ENCODE data around the gene PPM1D.

DNA sequence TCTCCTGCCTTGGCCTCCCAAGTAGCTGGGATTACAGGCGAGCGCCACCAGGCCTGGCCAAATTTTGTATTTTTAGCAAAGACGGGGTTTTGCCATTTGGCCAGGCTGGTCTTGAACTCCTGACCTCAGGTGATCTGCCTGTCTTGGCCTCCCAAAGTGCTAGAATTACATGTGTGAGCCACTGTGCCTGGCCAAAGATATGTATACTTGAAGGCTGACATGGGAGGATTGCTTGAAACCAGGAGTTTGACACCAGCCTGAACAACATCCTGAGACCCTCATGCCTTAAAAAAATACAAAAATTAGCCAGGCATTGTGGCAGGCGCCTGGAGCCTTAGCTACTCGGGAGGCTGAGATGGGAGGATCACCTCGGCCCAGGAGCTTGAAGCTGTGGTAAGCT lies 80.8 kb downstream of the PPM1D start:
- TF ChIP-seq POLR2A (IDR thresholded peaks at IDR 0.05) = no peak
- TF ChIP-seq, protein P1, sequence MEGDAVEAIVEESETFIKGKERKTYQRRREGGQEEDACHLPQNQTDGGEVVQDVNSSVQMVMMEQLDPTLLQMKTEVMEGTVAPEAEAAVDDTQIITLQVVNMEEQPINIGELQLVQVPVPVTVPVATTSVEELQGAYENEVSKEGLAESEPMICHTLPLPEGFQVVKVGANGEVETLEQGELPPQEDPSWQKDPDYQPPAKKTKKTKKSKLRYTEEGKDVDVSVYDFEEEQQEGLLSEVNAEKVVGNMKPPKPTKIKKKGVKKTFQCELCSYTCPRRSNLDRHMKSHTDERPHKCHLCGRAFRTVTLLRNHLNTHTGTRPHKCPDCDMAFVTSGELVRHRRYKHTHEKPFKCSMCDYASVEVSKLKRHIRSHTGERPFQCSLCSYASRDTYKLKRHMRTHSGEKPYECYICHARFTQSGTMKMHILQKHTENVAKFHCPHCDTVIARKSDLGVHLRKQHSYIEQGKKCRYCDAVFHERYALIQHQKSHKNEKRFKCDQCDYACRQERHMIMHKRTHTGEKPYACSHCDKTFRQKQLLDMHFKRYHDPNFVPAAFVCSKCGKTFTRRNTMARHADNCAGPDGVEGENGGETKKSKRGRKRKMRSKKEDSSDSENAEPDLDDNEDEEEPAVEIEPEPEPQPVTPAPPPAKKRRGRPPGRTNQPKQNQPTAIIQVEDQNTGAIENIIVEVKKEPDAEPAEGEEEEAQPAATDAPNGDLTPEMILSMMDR (IDR thresholded peaks at IDR 0.05 in 8 of 11, conservative IDR thresholded peaks at IDR 0.05 in 3 of 11) = no peak
